HCT116 (cell line): ENCODE results near the gene CSTPP1. TPM values are rescaled to one million over a fixed set of nuclear protein-coding genes. Genes with fewer than 3 reads are reported as not detected.

Experiments
- ATAC-seq: fragments of 200-7000 bp; cut with Tn5 transposase; 2 replicates; pipeline ENCODE4 v1.9.1; 2020; ENCODE audit warnings: mild to moderate bottlenecking, moderate library complexity
- BruUV-seq: library from RNA; stranded (reverse); fragments of 400-500 nt; replicated peaks from 2 replicates; lab custom pipeline; 2021; lab: Mats Ljungman, UMichigan
- CTCF ChIA-PET: fragments of 300-600 bp; sonication (Branson Sonifier 250); formaldehyde crosslinking; loops from one replicate; lab custom pipeline; 2021; ENCODE audit warnings: antibody characterized with exemption; lab: Charles Lee
- POLR2A ChIA-PET: fragments of 300-600, 350-600 bp; sonication (Branson Sonifier 250); formaldehyde crosslinking; loops from one replicate; lab custom pipeline; 2021; ENCODE audit warnings: antibody characterized with exemption; lab: Charles Lee
- RAD21 ChIA-PET, 2 experiments: fragments of 300-600 bp; sonication (Branson Sonifier 250); formaldehyde crosslinking; loops; one replicate each; lab custom pipeline; 2023; ENCODE audit warnings: low total read pairs in 2 of 2; ENCODE audit not compliant: uncharacterized antibody in 2 of 2, unreplicated experiment in 2 of 2, low non-redundant PET in 1 of 2; lab: Charles Lee
- DNase-seq: peaks from one replicate; pipeline ENCODE4 v3.0.0-alpha.2; 2010; ENCODE audit warnings: low read depth, low spot score
- H2AFZ ChIP-seq: fragments of 200-600 bp; shearing (Covaris generic), sonication (generic); 2 replicates; pipeline ENCODE4 v1.6.1; 2017; ENCODE audit warnings: low read depth, mixed run types, mixed read lengths, antibody characterized with exemption, low read length; ENCODE audit not compliant: poor library complexity, severe bottlenecking
- H3K27ac ChIP-seq: 2 replicates; pipeline ENCODE4 v1.5.1; 2012; ENCODE audit warnings: low read depth, low read length
- H3K27me3 ChIP-seq: fragments of 200-600 bp; sonication (generic); 2 replicates; pipeline ENCODE4 v1.6.1; 2016; ENCODE audit warnings: mixed run types, low read length, mixed read lengths; ENCODE audit not compliant: insufficient read depth
- H3K36me3 ChIP-seq, 2 experiments: fragments of 200-500 bp in 1 of 2; fragments of 200-600 bp in 1 of 2; sonication (Bioruptor generic) in 1 of 2; sonication (generic) in 1 of 2; 2 replicates each; pipeline versions ENCODE4 v1.5.1 to v1.6.1; 2014 to 2016; ENCODE audit warnings: low read length in 2 of 2, inconsistent platforms in 1 of 2, mixed read lengths in 1 of 2, mixed run types in 1 of 2; ENCODE audit not compliant: insufficient read depth in 2 of 2, control insufficient read depth in 1 of 2
- H3K4me1 ChIP-seq, 2 experiments: fragments of 200-600 bp in 1 of 2; sonication (generic) in 1 of 2; 2 replicates each; pipeline versions ENCODE4 v1.5.1 to v1.6.1; 2012 to 2017; ENCODE audit warnings: low read length in 2 of 2, inconsistent platforms in 1 of 2, mild to moderate bottlenecking in 1 of 2, mixed read lengths in 1 of 2, mixed run types in 1 of 2, moderate library complexity in 1 of 2; ENCODE audit not compliant: insufficient read depth in 2 of 2, control insufficient read depth in 1 of 2
- H3K4me2 ChIP-seq: fragments of 200-600 bp; sonication (generic); 2 replicates; pipeline ENCODE4 v1.6.1; 2017; ENCODE audit warnings: mixed run types, low read length, mixed read lengths
- H3K4me3 ChIP-seq, 2 experiments: fragments of 200-600 bp in 1 of 2; sonication (generic) in 1 of 2; replicated peaks in 1 of 2; 2 replicates each; pipeline ENCODE4 v1.5.1; 2011 to 2016; ENCODE audit warnings: low read length in 2 of 2, control low read depth in 1 of 2, low read depth in 1 of 2, mild to moderate bottlenecking in 1 of 2, mixed read lengths in 1 of 2, mixed run types in 1 of 2
- H3K79me2 ChIP-seq: fragments of 200-600 bp; sonication (generic); 2 replicates; pipeline ENCODE4 v1.6.1; 2017; ENCODE audit warnings: mild to moderate bottlenecking, mixed run types, low read length, moderate library complexity, mixed read lengths; ENCODE audit not compliant: insufficient read depth
- H3K9ac ChIP-seq: fragments of 200-600 bp; sonication (generic); 2 replicates; pipeline ENCODE4 v1.6.1; 2016; ENCODE audit warnings: low read length, mixed read lengths
- H3K9me2 ChIP-seq: fragments of 200-600 bp; sonication (generic), shearing (Covaris generic); 2 replicates; pipeline ENCODE4 v1.6.1; 2017; ENCODE audit warnings: mixed run types, mild to moderate bottlenecking, moderate library complexity; ENCODE audit not compliant: insufficient read depth
- H3K9me3 ChIP-seq, 2 experiments: fragments of 200-500 bp in 1 of 2; fragments of 200-600 bp in 1 of 2; sonication (Bioruptor generic) in 1 of 2; sonication (generic) in 1 of 2; 2 replicates each; pipeline ENCODE4 v1.6.1; 2014 to 2017; ENCODE audit warnings: low read length in 2 of 2, mixed read lengths in 2 of 2, inconsistent platforms in 1 of 2, low read depth in 1 of 2, mild to moderate bottlenecking in 1 of 2, mixed run types in 1 of 2, moderate library complexity in 1 of 2; ENCODE audit not compliant: control insufficient read depth in 1 of 2, insufficient read depth in 1 of 2
- H4K20me1 ChIP-seq: fragments of 200-600 bp; sonication (generic), shearing (Covaris generic); 2 replicates; pipeline ENCODE4 v1.6.1; 2017; ENCODE audit warnings: mixed run types, mild to moderate bottlenecking, moderate library complexity; ENCODE audit not compliant: insufficient read depth
- CEBPB ChIP-seq: IDR thresholded peaks from 2 replicates; pipeline ENCODE4 v1.6.1; 2012; ENCODE audit warnings: low read depth
- EZH2phosphoT487 ChIP-seq: fragments of 200-600 bp; IDR thresholded peaks from 2 replicates; pipeline ENCODE4 v1.6.1; 2018; ENCODE audit warnings: antibody characterized with exemption, borderline replicate concordance
- POLR2A ChIP-seq: IDR thresholded peaks from 2 replicates; pipeline ENCODE4 v1.7.0; 2011; ENCODE audit warnings: borderline replicate concordance; ENCODE audit not compliant: insufficient read depth, insufficient read length; ENCODE audit errors: extremely low read depth
- POLR2AphosphoS5 ChIP-seq: IDR thresholded peaks from 2 replicates; pipeline ENCODE4 v1.6.1; 2011; ENCODE audit warnings: mild to moderate bottlenecking, low read depth, low read length, moderate library complexity
- RAD21 ChIP-seq: IDR thresholded peaks from 2 replicates; pipeline ENCODE4 v1.6.1; 2012; ENCODE audit warnings: low read depth, mild to moderate bottlenecking
- SP1 ChIP-seq: IDR thresholded peaks from 2 replicates; pipeline ENCODE4 v1.6.1; 2012; ENCODE audit warnings: low read depth
- ZFX ChIP-seq: fragments of 450-650 bp; IDR thresholded peaks from 2 replicates; pipeline ENCODE4 v1.6.1; 2017
- intact Hi-C: fragments of 100-400 bp; cut with micrococcal nuclease; formaldehyde crosslinking; loops from 2 replicates; pipeline ENCODE4 v1.10.0; 2022
- total RNA-seq: library from RNA; stranded (reverse); gene quantifications from one replicate; pipeline ENCODE4 v1.2.1, GENCODE V29; 2021; ENCODE audit not compliant: unreplicated experiment

Gene CSTPP1
- total RNA-seq, 1 experiment from 2014 or later, result 24.7 TPM

- peak within 1 kb of the TSS; percentile 91 for H3K9ac ChIP-seq
- peak within 1 kb of the TSS; percentile 58 to 94 for H3K4me3 ChIP-seq
- peak within 1 kb of the TSS; percentile 96 for H3K4me2 ChIP-seq
- no peak within 1 kb of the TSS for H2AFZ ChIP-seq
- H3K4me1 ChIP-seq, result peaks cover 18 to 42% of the 10 kb centered on the region in 2 experiments
- H3K27me3 ChIP-seq, result no peaks in the 10 kb centered on the region
- ATAC-seq (peak; percentile 75), DNase-seq (no peak)
- no peaks in the 10 kb centered on the region for H3K9me2 ChIP-seq
- no peaks in the 10 kb centered on the region for H3K36me3 ChIP-seq
- ChIA-PET CTCF (interaction anchor here (1.0 to 2.8 kb wide), 3 partner anchors 29 to 73 kb away, joined by 4 to 18 read pairs (median 6); partner anchors contain the start of gene DDB2), RAD21 (interaction anchor here in 1 of 2 experiments (0.6 kb wide), 1 partner anchor 268 kb away, joined by 3 read pairs; no protein-coding TSS in a partner anchor), POLR2A (interaction anchor here (3.8 kb wide), 1 partner anchor 29 kb away, joined by 29 read pairs; the partner anchor contains the start of gene DDB2)
- no peaks in the 10 kb centered on the region for H4K20me1 ChIP-seq
- intact Hi-C loops, result no loop called here
- no peaks in the 10 kb centered on the region for H3K9me3 ChIP-seq
- peak; percentile 32 for TF ChIP-seq POLR2A
- TF ChIP-seq RAD21, result no peak
- TF ChIP-seq SP1, result no peak
- no peak for TF ChIP-seq CEBPB
- TF ChIP-seq POLR2AphosphoS5, result peak; percentile 56
- TF ChIP-seq ZFX, result peak; percentile 83
- TF ChIP-seq EZH2phosphoT487, result no peak
- peak within 1 kb of the TSS; percentile 96 for H3K27ac ChIP-seq
- BruUV-seq, result no TSS peak
- H3K79me2 ChIP-seq, result peaks cover 33% of the 10 kb centered on the region
Observed at GRCh38 chr11:47186076-47186699, 249.6 kb downstream of the CSTPP1 start, which contains the start of gene PACSIN3. TSS of gene PACSIN3 (minus strand) at chr11:47186434. CDS start at chr11:47182727, 3,707 bp downstream.
